HG02798 (cell line): ENCODE measurements around the gene KANSL1.
"Not testable (repeated sequence)": the region's sequence is repeated elsewhere in the genome, so short reads cannot be mapped to it uniquely, and the experiment has no call there.

ENCODE experiments used
- ATAC-seq: cut with Tn5 transposase; IDR thresholded peaks from one replicate; pipeline ENCODE4 v1.9.1; 2021; ENCODE audit warnings: mild to moderate bottlenecking; ENCODE audit not compliant: unreplicated experiment, poor library complexity

The KANSL1 gene

DNA sequence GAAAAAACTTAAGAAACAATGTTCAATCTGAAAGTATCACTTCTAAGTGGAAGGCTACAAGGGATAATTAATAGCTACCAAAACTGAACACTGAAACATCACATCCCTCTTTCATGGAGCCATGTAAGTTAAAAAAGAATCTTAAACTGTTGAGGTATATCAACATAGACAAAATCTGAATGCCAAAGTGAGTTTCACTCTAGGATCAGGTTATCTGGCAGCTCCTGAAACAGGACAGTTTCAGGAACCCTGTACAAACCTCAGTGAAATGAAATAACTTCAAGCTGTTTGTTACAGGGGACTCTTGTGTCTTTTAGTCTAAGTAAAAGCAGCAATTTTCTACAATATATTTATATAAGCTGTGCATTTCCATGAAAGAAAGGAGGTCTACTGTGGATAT is 73.2 kb downstream of the KANSL1 start:
- ATAC-seq: no peak

DNA sequence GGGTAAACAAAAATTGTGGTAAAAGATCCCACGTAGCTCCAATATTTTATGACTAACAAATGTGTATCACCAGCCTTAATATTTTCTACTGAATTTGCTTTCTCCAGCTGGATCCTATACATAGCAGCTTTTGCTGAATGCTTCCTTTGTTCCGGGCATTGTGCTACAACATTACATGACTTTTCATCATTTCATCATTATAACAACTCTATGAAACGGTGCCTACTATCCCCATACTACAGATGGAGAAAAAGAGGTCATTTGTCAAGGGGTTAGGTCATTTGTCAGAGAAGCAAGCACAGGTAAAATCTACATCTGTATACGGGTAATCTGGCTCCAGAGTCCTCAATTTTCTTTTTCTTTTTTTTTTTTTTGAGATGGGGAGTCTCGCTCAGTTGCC is 74.3 kb downstream of the KANSL1 start:
- no peak for ATAC-seq

DNA sequence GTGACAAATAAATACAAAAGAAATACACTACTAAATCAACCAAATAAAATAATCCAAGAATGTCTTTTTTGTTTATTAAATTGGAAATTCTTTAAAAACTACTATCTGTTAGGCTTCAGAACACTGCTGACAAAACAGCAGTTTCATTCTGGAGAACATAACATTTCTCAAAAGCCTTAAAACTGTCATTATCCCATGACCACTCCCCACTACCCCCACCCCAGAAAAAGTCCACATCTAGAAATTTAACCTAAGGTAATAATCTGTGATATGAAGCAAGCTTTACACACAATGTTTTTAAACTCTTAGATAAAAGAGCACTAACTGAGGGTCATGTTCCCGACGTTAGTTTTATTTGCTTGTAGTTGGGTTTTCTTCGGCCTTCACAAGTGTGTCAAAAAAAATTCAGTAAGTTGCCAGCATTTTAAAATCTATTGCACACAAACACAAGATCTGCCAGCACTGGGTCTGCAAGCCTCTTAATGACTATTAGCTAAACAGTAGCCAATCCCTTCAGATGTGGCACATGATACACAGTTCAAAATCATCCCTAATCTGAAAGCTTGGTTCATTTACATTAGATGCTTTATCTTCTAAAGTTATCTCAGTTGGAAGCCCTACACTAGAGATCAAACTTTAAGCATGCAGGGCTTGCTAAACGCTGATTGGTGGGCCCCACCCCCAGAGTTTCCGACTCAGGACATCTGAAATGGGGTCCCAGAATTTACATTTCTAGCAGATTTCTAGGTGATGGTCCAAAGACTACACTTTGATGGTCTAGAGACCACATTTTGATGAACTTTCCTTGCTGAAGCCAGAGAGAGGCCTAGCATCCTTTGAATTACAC is 75.2 kb downstream of the KANSL1 start:
- ATAC-seq: no peak

DNA sequence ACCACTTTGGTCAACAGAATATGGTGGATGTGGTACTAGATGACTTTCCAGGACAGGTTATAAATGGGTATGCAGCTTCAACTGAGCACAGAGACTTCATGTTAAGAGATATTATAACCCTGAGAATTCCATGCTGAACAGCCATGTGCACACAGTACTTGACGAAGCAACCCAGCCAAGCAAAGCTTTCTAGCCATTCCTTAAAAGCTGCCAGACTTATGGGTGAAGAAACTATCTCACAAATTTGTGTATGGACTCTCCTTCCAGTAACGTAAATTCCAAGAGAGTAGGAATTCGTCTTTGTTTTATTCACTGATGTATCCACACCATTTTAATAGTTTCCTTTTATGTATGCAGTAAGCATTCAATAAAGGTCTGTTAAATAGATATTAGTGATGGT is 76.1 kb downstream of the KANSL1 start:
- ATAC-seq: no peak

DNA sequence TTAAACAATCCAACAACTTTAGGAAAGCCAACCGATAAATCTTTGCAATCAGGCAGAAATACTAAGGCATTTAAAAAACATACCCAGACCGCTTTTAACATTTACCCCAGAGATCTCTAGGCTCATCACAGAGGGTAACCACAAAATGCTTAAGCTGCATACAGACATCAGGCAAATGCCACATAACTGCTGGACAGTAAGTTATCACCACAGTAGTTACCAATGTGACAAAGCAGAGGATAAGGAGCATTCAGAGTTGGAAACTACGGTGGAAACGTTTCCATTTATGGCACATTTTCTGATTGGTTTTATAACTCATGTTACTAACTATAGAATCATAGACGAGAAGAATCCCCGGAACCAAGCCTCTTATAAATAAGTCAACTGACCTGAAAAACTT is 77.5 kb downstream of the KANSL1 start:
- ATAC-seq: no peak

DNA sequence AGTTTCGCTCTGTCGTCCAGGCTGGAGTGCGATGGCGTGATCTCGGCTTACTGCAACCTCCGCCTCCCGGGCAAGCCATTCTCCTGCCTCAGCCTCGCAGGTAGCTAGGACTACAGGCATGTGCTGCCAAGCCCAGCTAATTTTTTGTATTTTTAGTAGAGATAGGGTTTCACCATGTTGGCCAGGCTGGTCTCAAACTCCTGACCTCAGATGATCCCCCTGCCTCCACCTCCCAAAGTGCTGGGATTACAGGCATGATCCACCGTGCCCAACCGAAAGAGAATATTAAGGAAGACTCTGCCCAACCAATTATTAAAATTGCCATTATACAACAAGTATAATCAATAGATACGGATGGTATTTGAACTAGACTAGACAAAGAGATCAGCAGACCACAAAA is 82.0 kb downstream of the KANSL1 start:
- not testable (repeated sequence) for ATAC-seq

DNA sequence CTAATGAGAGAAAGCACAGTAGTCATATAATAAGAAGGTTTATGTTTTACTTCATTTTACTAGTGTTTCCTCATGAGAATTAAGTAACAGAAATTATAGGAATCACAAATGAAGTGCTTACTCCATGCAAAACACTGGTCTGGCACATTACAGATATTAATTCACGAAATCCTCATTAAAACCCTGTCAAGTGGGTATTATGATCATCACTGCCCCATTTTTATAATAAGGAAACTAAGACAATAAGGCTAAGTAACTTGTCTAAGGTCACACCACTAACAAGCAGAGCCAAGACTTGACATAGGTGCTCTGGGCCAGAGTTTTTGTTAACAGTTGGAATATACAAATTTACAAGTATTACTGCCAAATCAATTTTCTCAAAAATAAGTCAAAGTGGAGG is 83.0 kb downstream of the KANSL1 start:
- no peak for ATAC-seq

DNA sequence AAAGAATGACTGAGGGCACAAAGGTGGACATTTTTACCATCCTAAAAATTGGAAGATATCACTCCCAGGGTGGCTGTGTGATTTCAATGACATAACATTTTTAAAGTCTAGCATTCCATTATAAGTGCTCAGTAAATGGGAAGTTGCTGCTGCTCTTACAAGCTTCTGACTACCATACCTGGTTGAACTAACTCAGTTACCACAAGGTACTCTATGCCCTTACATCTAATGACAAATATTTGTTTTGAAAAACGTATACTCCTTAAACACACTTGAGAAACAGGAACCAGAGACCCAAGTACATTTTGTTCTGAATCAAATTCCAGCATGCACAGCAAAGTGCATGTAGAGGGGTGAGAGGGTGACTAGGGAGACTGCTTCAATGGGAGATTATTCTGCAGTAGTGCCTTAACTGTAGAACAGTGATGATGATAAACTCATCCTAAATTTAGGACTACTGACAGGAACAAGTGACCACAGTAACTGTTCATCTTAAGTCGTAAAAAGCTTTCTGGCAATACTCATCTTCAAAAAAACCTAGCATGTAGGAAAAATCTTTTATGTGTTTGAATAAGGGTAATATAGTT is 83.5 kb downstream of the KANSL1 start:
- no peak for ATAC-seq

DNA sequence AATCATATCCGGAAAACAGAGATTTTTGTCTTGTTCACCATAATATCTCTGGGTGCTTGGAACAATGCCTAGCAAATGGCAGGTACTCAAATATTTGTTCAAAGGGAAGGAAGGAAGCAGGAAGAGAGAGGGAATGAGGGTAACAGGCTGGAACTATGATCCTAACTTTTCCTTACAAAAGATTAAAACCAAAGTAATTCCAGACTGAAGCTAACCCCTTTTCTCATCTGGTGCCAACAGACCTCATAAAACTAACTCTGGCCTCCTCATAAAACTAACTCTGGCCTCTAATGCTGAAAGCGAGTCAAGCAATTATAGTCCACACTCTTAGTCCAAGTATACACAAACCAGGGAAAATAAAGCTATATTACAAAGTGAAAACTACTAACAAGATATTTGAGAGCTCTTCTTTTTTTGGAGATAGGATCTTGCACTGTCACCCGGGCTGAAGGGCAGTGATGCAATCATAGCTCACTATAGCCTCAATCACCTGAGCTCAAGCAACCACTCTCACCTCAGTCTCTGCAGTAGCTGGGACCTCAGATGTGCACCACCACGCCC is 84.6 kb downstream of the KANSL1 start:
- no peak for ATAC-seq

DNA sequence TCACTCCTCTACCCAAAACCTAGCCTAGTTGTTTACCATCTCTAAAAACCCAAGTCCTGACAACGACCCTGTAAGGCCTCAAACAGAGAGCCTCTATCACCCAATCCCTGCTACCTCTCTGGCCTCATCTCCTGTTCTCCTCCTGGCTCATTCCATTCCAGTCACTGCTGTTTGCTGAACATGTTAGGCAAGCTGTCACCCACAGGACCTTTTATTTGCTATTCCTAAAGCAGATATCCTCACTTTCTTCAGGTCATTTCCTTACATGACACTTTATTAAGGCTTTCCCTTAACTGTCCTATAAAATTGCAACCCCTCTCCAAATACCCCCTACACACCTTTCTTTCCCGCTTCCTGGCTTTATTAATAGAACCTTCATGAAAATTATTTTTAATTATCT is 85.1 kb downstream of the KANSL1 start:
- no peak for ATAC-seq

DNA sequence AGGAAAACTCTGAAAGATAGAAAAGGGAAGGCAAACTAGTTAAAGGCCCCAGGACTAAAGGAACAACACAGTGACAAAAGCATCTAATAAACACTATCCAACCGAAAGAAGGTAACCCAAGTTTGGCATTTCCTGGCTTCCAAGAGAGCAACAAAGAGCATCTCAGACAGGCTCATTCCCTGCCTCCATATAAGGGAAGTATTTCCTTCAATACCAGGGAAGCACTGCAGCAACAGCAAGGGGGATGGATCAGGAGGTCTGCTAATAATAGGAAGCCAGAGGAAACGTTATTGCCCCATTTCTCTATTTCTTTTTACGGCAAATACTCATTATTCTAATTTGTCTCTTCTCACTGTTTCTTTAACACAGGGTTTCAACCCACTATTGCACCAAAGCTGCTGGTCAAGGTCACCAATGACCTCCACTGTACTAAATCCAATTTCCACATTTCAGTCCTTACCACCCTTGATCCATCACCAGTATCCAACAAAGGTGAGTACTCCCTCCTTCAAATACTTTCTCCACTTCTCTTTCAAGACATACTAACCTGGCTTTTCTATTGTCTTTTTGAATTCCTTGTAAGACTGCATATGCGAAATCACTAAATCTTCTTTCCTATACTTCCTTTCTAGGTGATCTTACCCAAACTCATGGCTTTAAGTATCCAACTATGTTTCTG is 86.1 kb downstream of the KANSL1 start:
- no peak for ATAC-seq

DNA sequence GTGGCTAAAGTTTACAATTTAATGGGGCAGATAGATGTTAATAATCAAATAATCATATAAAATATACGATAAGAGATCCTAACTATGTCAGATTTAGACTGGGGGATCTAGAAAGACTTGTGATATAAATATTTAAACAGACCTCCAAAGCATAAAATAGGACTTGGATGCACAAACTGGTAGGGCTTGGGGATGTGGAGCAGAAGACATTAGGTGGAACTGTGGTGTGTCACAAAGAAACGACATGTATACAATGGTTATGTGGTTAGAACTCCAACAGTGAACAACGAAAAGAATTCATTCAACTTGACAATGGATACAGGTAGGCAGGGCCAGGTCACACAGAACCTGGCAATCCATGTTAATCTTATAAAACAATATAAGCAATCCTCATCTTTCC is 90.4 kb downstream of the KANSL1 start:
- ATAC-seq: not testable (repeated sequence)

DNA sequence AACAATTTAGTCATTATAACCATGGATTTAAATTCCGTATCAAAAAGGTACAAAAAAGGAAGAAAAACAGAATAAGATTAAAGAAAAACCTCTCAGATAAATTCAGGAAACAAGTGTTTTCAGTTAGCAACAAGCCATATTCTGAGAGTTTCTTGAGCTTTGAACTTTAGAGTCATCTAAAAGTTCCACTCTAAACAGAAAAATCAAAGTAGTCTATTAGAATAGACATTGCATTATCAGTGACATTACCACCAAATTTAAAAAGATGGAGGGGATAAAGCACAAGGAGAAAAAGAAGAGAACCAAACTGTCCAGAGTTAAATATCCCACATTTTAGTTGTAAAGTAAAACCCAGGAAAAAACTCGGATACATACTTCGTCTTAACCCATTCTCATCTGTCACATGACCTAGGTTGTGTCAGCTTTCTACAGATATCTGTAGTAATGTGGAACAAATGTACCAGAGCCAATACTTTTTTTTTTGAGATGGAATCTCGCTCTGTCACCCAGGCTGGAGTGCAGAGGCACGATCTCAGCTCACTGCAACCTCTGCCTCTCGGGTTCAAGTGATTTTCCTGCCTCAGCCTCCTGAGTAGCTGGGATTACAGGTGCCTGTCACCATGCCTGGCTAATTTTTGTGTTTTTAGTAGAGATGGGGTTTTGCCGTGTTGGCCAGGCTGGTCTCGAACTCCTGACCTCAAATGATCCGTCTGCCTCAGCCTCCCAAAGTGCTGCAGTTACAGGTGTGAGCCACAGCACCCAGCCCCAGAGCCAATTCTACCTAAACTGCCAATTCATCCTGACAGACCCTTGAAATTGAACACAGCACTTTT is 91.2 kb downstream of the KANSL1 start:
- not testable (repeated sequence) for ATAC-seq

DNA sequence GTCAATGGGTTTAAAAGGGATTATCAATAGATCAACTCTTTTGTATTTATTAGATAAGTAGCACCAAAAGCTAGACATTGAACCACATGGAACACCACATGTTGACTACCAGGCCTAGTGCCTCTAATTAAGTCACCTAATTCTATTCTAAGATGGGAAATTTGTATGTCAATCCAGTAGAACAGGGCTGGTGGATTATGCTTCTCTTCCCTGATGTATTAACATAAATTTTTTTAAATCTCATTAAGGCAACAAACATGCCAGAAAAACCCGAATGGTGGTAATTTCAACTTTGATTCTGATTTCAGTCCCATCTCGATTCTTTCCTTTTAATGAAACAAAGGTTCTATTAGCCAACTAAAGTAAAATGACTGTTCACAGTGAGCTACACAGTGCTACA is 92.6 kb downstream of the KANSL1 start:
- ATAC-seq: no peak

DNA sequence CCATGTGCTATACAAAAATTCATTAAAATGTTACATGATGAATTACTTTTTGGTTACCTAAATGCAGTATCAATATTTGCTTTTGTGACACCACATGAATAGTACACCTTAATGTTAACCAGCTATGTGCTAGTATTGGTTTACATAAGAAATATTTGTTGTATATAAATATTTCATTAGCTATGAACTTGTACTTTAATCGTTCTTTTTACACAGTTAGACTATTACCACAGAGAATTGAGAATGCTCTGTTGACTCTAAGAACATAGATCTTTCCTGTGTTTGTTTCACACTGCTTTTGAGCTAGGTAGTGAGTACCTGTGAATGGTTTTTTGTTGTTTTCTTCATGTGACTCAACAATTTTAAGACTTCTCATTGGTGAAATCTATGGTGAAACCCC is 93.4 kb downstream of the KANSL1 start:
- no peak for ATAC-seq

DNA sequence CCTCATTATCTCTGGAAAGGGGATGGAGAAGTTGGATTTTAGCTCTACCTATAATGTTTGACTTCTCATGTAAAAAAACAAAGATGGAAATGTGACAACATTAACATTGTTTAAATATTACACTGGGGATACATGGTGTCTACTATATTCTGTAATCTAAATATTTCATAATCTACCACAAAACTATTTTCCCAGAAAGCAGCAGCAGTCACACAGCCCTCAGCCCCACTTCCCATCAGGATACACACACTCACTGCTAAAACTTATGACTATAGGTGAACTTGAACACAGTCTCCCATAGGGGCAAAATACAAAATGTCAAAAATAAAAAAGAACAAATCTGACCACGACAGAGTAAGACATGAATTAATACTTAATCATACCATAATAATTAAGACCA is 95.7 kb downstream of the KANSL1 start:
- no peak for ATAC-seq

DNA sequence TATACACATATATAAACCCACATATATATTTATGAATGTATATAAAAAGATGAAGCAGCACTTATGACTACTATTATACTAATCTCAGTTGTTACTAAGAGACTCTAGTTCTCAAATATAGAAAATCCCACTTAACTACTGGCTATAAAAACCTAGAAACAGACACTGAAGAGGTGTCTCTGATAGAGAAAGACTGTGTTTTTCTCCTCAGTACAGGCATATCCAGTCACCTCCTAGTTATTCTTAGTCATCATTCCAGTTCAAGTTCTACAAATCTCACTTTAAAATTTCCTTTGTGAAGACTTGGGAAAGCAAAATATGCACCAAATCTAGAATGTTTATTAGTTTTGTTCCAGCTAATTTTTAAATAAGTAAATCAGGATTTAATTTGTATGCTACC is 100.2 kb downstream of the KANSL1 start:
- no peak for ATAC-seq

DNA sequence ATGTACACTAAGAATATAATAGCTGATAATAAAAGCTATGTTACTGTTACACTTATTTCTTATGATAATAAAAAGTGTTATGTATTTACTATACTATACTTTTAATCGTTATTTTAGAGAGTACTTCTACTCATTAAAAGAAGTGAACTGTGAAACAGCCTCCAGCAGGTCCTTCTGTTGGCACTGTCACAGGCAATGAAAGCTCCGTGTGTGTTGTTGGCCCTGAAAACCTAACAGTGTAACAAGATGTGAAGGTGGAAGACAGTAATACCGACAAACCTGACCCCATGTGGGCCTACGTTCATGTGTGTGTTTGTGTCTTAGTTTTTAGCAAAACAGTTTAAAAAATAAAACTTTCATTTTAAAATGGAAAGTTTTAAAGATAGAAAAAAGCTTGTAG is 102.4 kb downstream of the KANSL1 start:
- no peak for ATAC-seq

DNA sequence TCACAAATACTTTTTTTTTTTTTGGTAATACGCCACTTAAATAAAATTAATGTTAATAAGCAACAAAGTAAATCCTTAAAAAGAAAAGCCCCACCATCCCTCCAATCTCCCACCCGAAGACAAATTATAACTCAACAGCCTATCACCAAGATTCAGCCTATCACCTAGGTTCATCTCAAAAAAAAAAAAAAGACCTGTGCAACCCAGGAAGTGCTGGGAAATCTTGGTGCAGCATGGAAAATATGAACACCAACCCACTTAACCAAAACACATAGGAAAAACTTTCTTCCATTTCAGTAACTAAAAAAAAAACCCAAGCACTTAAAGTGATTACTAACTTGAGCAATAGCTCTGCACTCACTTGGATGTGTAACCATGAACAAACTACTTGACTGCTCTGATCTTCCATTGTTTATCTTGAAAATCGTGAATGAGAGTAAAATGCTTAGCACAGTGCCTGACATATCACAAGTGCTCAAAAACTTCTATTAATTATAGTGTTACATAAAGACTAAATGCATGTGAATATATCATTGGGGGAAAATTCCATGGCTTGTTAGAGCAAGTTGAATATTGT is 103.8 kb downstream of the KANSL1 start:
- ATAC-seq: no peak

DNA sequence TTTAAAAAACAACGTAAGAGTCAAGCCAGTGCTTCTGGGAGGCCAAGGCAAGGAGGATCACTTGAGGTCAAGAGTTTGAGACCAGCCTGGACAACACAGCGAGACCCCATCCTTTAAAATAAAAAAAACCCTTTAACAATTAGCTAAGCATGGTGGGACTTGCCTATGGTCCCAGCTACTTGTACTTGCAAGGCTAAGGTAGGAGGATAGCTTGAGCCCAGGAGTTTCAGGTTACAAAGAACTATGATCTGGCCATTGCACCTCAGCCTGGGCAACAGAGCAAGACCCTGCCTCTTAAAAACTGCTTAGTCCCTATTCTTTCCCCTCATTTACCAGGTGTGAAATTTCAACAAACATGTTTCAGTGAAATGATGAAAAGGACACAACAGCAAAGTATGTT is 104.6 kb downstream of the KANSL1 start:
- ATAC-seq: no peak
